COR-L47 (cell line): Measurements from ENCODE around the gene MACROD2.
"Not testable (repeated sequence)": the region's sequence is repeated elsewhere in the genome, so short reads cannot be mapped to it uniquely, and the experiment has no call there.

Experiments used
- DNase-seq: peaks from one replicate; lab custom pipeline; 2025; lab: John Stamatoyannopoulos, UW

The MACROD2 gene

GRCh38 chr20:14956538-14956937, 961.2 kb downstream of the MACROD2 start:
- DNase-seq, result no peak

- DNase-seq, result no peak
Measured at GRCh38 chr20:14957402-14957801, 962.1 kb downstream of the MACROD2 start.

GRCh38 chr20:14958626-14959025, 963.3 kb downstream of the MACROD2 start:
- DNase-seq, result no peak

- no peak for DNase-seq
Measured at GRCh38 chr20:14959506-14960475, 964.5 kb downstream of the MACROD2 start.

GRCh38 chr20:14960831-14961230, 965.5 kb downstream of the MACROD2 start:
- DNase-seq, result no peak

GRCh38 chr20:14963262-14963663, 967.9 kb downstream of the MACROD2 start:
- no peak for DNase-seq

GRCh38 chr20:14966203-14966602, 970.9 kb downstream of the MACROD2 start:
- no peak for DNase-seq

GRCh38 chr20:14966808-14967207, 971.5 kb downstream of the MACROD2 start:
- DNase-seq, result no peak

GRCh38 chr20:14972256-14972655, 976.9 kb downstream of the MACROD2 start:
- no peak for DNase-seq

GRCh38 chr20:14972690-14973089, 977.4 kb downstream of the MACROD2 start:
- DNase-seq, result no peak

- DNase-seq, result no peak
Measured at GRCh38 chr20:14979453-14979986, 984.2 kb downstream of the MACROD2 start.

- not testable (repeated sequence) for DNase-seq
Measured at GRCh38 chr20:14981486-14981885, 986.2 kb downstream of the MACROD2 start.

- DNase-seq, result not testable (repeated sequence)
Measured at GRCh38 chr20:14982324-14982723, 987.0 kb downstream of the MACROD2 start.

GRCh38 chr20:14984305-14984704, 989.0 kb downstream of the MACROD2 start:
- no peak for DNase-seq

- DNase-seq, result no peak
Measured at GRCh38 chr20:14984768-14985622, 989.7 kb downstream of the MACROD2 start.

GRCh38 chr20:14986026-14986655, 990.8 kb downstream of the MACROD2 start:
- DNase-seq, result no peak

- no peak for DNase-seq
Measured at GRCh38 chr20:14986656-14987055, 991.3 kb downstream of the MACROD2 start.

- no peak for DNase-seq
Measured at GRCh38 chr20:14989535-14990290, 994.4 kb downstream of the MACROD2 start.

- DNase-seq, result no peak
Measured at GRCh38 chr20:14991023-14991422, 995.7 kb downstream of the MACROD2 start.

- no peak for DNase-seq
Measured at GRCh38 chr20:14992153-14992552, 996.8 kb downstream of the MACROD2 start.

GRCh38 chr20:14992961-14993360, 997.6 kb downstream of the MACROD2 start:
- peak; percentile 51 for DNase-seq
